ENCODE data around the gene GSTM4. TPM values are rescaled to one million over a fixed set of nuclear protein-coding genes. Genes with fewer than 3 reads are reported as not detected.

The GSTM4 gene
- total and polyA plus RNA-seq, 9 of the 15 experiments (the other 6 are each of a cell fraction or from before 2014, with no cell fraction given), result 18.8 to 53.4 (median 38.8) TPM

DNA sequence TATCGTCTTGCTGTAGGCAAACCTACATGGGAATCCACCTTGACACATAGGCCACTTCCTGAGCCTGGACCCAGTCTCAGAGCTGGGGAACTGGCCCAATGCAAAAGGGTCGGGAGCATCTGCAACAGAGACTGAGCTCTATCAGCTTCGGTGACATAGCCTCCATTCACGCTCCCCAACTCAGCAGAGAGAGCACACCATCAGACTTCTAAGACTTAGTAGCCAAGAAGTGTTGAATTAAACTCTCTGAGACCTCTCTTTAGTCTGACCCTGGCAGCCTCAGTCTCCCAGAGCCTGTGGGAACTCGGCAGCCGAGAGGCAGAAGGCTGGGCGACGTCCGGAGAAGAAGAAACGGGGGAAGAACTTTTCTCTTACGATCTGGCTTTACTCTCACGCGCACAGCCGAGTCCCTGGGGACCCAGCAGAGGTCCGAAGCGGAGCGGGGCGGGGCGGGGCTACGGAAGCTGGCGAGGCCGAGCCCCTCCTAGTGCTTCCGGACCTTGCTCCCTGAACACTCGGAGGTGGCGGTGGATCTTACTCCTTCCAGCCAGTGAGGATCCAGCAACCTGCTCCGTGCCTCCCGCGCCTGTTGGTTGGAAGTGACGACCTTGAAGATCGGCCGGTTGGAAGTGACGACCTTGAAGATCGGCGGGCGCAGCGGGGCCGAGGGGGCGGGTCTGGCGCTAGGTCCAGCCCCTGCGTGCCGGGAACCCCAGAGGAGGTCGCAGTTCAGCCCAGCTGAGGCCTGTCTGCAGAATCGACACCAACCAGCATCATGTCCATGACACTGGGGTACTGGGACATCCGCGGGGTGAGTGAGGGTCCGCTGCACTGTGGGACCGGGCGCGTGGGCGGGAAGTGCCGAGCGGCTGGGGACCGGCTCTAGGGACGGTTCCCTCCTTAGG lies at the start of gene GSTM4 (continued):
- TF ChIP-seq POLR3G (IDR thresholded peaks at IDR 0.05; ENCODE audit: extremely low read depth, insufficient read length, insufficient replicate concordance), result no peak
- TF ChIP-seq FOXP1 (CRISPR knock-in tag; IDR thresholded peaks at IDR 0.05), result no peak
- TF ChIP-seq KHSRP (IDR thresholded peaks at IDR 0.05), result no peak
- TF ChIP-seq, protein P1, sequence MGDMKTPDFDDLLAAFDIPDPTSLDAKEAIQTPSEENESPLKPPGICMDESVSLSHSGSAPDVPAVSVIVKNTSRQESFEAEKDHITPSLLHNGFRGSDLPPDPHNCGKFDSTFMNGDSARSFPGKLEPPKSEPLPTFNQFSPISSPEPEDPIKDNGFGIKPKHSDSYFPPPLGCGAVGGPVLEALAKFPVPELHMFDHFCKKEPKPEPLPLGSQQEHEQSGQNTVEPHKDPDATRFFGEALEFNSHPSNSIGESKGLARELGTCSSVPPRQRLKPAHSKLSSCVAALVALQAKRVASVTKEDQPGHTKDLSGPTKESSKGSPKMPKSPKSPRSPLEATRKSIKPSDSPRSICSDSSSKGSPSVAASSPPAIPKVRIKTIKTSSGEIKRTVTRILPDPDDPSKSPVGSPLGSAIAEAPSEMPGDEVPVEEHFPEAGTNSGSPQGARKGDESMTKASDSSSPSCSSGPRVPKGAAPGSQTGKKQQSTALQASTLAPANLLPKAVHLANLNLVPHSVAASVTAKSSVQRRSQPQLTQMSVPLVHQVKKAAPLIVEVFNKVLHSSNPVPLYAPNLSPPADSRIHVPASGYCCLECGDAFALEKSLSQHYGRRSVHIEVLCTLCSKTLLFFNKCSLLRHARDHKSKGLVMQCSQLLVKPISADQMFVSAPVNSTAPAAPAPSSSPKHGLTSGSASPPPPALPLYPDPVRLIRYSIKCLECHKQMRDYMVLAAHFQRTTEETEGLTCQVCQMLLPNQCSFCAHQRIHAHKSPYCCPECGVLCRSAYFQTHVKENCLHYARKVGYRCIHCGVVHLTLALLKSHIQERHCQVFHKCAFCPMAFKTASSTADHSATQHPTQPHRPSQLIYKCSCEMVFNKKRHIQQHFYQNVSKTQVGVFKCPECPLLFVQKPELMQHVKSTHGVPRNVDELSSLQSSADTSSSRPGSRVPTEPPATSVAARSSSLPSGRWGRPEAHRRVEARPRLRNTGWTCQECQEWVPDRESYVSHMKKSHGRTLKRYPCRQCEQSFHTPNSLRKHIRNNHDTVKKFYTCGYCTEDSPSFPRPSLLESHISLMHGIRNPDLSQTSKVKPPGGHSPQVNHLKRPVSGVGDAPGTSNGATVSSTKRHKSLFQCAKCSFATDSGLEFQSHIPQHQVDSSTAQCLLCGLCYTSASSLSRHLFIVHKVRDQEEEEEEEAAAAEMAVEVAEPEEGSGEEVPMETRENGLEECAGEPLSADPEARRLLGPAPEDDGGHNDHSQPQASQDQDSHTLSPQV (IDR thresholded peaks at IDR 0.05), result 0 out of 2 replicates have a peak, but pooled peaks have one; percentile 41
- no peak for TF ChIP-seq YBX1 (IDR thresholded peaks at IDR 0.05)
- no peak for TF ChIP-seq ZFP36 (IDR thresholded peaks at IDR 0.05; ENCODE audit: low read depth, low read length, partially characterized antibody)
- peak; percentile 72 for TF ChIP-seq BCOR (IDR thresholded peaks at IDR 0.05)
- no peak for TF ChIP-seq MEF2A (IDR thresholded peaks at IDR 0.05; ENCODE audit: control insufficient read depth, low read depth, low read length)
- TF ChIP-seq ZNF41 (CRISPR knock-in tag; conservative IDR thresholded peaks at IDR 0.05), result no peak
- TF ChIP-seq, protein P2, sequence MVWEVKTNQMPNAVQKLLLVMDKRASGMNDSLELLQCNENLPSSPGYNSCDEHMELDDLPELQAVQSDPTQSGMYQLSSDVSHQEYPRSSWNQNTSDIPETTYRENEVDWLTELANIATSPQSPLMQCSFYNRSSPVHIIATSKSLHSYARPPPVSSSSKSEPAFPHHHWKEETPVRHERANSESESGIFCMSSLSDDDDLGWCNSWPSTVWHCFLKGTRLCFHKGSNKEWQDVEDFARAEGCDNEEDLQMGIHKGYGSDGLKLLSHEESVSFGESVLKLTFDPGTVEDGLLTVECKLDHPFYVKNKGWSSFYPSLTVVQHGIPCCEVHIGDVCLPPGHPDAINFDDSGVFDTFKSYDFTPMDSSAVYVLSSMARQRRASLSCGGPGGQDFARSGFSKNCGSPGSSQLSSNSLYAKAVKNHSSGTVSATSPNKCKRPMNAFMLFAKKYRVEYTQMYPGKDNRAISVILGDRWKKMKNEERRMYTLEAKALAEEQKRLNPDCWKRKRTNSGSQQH (CRISPR knock-in tag; IDR thresholded peaks at IDR 0.05), result no peak
- no peak for TF ChIP-seq ZNF140 (CRISPR knock-in tag; IDR thresholded peaks at IDR 0.05)
- no peak; the same call in 1 of the 2 replicates for TF ChIP-seq NBN (IDR thresholded peaks at IDR 0.05; ENCODE audit: low read depth)
- TF ChIP-seq, protein P3, sequence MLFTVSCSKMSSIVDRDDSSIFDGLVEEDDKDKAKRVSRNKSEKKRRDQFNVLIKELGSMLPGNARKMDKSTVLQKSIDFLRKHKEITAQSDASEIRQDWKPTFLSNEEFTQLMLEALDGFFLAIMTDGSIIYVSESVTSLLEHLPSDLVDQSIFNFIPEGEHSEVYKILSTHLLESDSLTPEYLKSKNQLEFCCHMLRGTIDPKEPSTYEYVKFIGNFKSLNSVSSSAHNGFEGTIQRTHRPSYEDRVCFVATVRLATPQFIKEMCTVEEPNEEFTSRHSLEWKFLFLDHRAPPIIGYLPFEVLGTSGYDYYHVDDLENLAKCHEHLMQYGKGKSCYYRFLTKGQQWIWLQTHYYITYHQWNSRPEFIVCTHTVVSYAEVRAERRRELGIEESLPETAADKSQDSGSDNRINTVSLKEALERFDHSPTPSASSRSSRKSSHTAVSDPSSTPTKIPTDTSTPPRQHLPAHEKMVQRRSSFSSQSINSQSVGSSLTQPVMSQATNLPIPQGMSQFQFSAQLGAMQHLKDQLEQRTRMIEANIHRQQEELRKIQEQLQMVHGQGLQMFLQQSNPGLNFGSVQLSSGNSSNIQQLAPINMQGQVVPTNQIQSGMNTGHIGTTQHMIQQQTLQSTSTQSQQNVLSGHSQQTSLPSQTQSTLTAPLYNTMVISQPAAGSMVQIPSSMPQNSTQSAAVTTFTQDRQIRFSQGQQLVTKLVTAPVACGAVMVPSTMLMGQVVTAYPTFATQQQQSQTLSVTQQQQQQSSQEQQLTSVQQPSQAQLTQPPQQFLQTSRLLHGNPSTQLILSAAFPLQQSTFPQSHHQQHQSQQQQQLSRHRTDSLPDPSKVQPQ (CRISPR knock-in tag; IDR thresholded peaks at IDR 0.05; ENCODE audit: borderline replicate concordance), result no peak
- TF ChIP-seq NONO (IDR thresholded peaks at IDR 0.05; ENCODE audit: low read depth in 2 of 2, low read length in 1 of 2), result 0 out of 4 replicates have a peak, but pooled peaks of 1 of the 2 experiments have one; percentile 66
- TF ChIP-seq, protein P4, sequence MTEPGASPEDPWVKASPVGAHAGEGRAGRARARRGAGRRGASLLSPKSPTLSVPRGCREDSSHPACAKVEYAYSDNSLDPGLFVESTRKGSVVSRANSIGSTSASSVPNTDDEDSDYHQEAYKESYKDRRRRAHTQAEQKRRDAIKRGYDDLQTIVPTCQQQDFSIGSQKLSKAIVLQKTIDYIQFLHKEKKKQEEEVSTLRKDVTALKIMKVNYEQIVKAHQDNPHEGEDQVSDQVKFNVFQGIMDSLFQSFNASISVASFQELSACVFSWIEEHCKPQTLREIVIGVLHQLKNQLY (CRISPR knock-in tag; conservative IDR thresholded peaks at IDR 0.05), result 0 out of 4 replicates have a peak, but pooled peaks of 1 of the 2 experiments have one; percentile 59
- TF ChIP-seq ZNF830 (CRISPR knock-in tag; IDR thresholded peaks at IDR 0.05), result no peak

Measured in K562 (cell line).